ENCODE results near the gene ARL8A. TPM values are rescaled to one million over a fixed set of nuclear protein-coding genes. Genes with fewer than 3 reads are reported as not detected.

Gene ARL8A
- total and polyA plus RNA-seq, 2 donors (not counting 1 experiment from before 2014, with no cell fraction given): 67.6 to 70.7 TPM

GRCh38 chr1:202159534-202160371 is 15.2 kb upstream of the ARL8A start:
- Histone ChIP-seq H3K9me3 (ENCODE audit: control extremely low read depth in 1 of 3, control insufficient read depth in 2 of 3, insufficient read depth in 1 of 3, low read length in 2 of 3) (no peaks in the 10 kb centered on the region), H3K79me2 (ENCODE audit: control insufficient read depth, insufficient read depth, low read length) (peaks cover 39% of the 10 kb centered on the region), H3K27me3 (replicated peaks in 1 of 4; ENCODE audit: control extremely low read depth in 1 of 4, control insufficient read depth in 3 of 4, insufficient read depth in 4 of 4, low read length in 3 of 4) (no peaks in the 10 kb centered on the region), H3K4me3 (ENCODE audit: control extremely low read depth in 1 of 5, extremely low read depth in 1 of 5, insufficient read depth in 1 of 5, low read depth in 2 of 5, low read length in 4 of 5) (peak overlapping the region; percentile 69 to 92 (median 73)), H4K20me1 (ENCODE audit: control insufficient read depth, insufficient read depth, low read length, poor library complexity, severe bottlenecking) (peaks cover 7% of the 10 kb centered on the region), H3K4me1 (ENCODE audit: control insufficient read depth in 2 of 2, insufficient read depth in 2 of 2, low read length in 2 of 2) (peaks cover 59 to 70% of the 10 kb centered on the region in 2 donors), H3K27ac (ENCODE audit: low read length in 2 of 2) (peak overlapping the region; percentile 89 to 93), H3K36me3 (replicated peaks in 1 of 2; ENCODE audit: control extremely low read depth in 1 of 2, control insufficient read depth in 1 of 2, extremely low read depth in 1 of 2, insufficient read depth in 2 of 2, low read length in 1 of 2) (peaks cover 7 to 29% of the 10 kb centered on the region in 2 experiments), H3K4me2 (replicated peaks; ENCODE audit: low read depth, low read length, poor library complexity, severe bottlenecking) (peak overlapping the region; percentile 91), H3K9ac (ENCODE audit: low read length) (peak overlapping the region; percentile 83), H2AFZ (ENCODE audit: insufficient read depth, low read depth, low read length, poor library complexity, severe bottlenecking) (peak overlapping the region; percentile 69)
- no peak for TF ChIP-seq CTCF (IDR thresholded peaks at IDR 0.05)
- TF ChIP-seq EZH2 (IDR thresholded peaks at IDR 0.05; ENCODE audit: borderline replicate concordance, insufficient read depth, low read depth, low read length, poor library complexity, severe bottlenecking): no peak
- Mint-ChIP-seq H3K27me3 (no peaks in the 10 kb centered on the region), H3K4me1 (peaks cover 82% of the 10 kb centered on the region), H3K9me3 (ENCODE audit: insufficient read depth) (no peaks in the 10 kb centered on the region), H3K4me3 (peak overlapping the region; percentile 93), H3K27ac (peak overlapping the region; percentile 94)
- DNase-seq (peak; percentile 62), ATAC-seq (ENCODE audit: low read depth) (no peak)
- POLR2A ChIA-PET: interaction anchor here (0.9 to 1.3 kb wide), 2 partner anchors 16 to 182 kb away, joined by 3 read pairs; partner anchors contain the start of gene UBE2T
- 13% methylated on average over 12 of the region's 16 CpGs for WGBS (ENCODE audit: insufficient coverage)
- CTCF ChIA-PET: interaction anchor here (0.5 to 2.0 kb wide), 13 partner anchors 8 to 202 kb away, joined by 3 to 11 read pairs (median 5); partner anchors contain the start of gene LGR6
- intact Hi-C loops (cut with micrococcal nuclease): loop anchor here (1.0 to 10.0 kb wide), 7 partner anchors 15 to 805 kb away; partner anchors contain the start of genes ARL8A, CSRP1, CYB5R1 and IPO9

Measured in B cell (primary cell).